Stomach (tissue), 4 donors: ENCODE results near the gene RGS17.

Experiments used
- CTCF ChIP-seq, 7 experiments: fragments of 450-650 bp in 4 of 7; fragments of 200-600 bp in 3 of 7; sonication (generic) in 3 of 7; IDR thresholded peaks; one replicate each; pipeline ENCODE4 v1.5.1; 2016 to 2019; ENCODE audit warnings: antibody characterized with exemption in 7 of 7, control low read depth in 2 of 7, mild to moderate bottlenecking in 1 of 7
- EP300 ChIP-seq: sonication (generic); formaldehyde crosslinking; IDR thresholded peaks from one replicate; pipeline ENCODE4 v1.6.1; 2017; ENCODE audit warnings: antibody characterized with exemption
- POLR2A ChIP-seq, 4 donors: fragments of 450-650 bp; IDR thresholded peaks; one replicate each; pipeline ENCODE4 v1.6.1; 2016; ENCODE audit warnings: antibody characterized with exemption in 4 of 4, control low read depth in 2 of 4, mild to moderate bottlenecking in 1 of 4, moderate library complexity in 1 of 4
- POLR2AphosphoS5 ChIP-seq, 3 donors: sonication (generic); formaldehyde crosslinking; IDR thresholded peaks; one replicate each; pipeline ENCODE4 v1.6.1; 2016; ENCODE audit warnings: antibody characterized with exemption in 3 of 3

- no peak for TF ChIP-seq POLR2AphosphoS5 (IDR thresholded peaks at IDR 0.05)
- no peak for TF ChIP-seq POLR2A (IDR thresholded peaks at IDR 0.05)
- no peak for TF ChIP-seq CTCF (IDR thresholded peaks at IDR 0.05)
- TF ChIP-seq EP300, result no peak
Observed at GRCh38 chr6:153000243-153000642, 130.8 kb downstream of the RGS17 start.
